GM12891 (cell line): ENCODE data around the gene CEBPE.

Source experiments
- DNase-seq: peaks from one replicate; pipeline ENCODE4 v3.0.0; 2011; ENCODE audit warnings: low spot score; ENCODE audit not compliant: insufficient read length
- FAIRE-seq: peaks from 2 replicates; lab custom pipeline; 2011; peaks lifted over from hg19 to GRCh38; lab: Jason Lieb, UNC
- PAX5 ChIP-seq: IDR thresholded peaks from 2 replicates; pipeline ENCODE4 v1.6.1; 2011; ENCODE audit warnings: low read length, moderate library complexity, mild to moderate bottlenecking; ENCODE audit not compliant: insufficient read depth, severe bottlenecking
- POLR2A ChIP-seq: IDR thresholded peaks from 2 replicates; pipeline ENCODE4 v1.6.1; 2011; ENCODE audit warnings: low read depth, low read length, control low read depth
- POLR2AphosphoS5 ChIP-seq: IDR thresholded peaks from 2 replicates; pipeline ENCODE4 v1.6.1; 2011; ENCODE audit warnings: low read depth, low read length, control low read depth
- POU2F2 ChIP-seq: IDR thresholded peaks from 2 replicates; pipeline ENCODE4 v1.6.1; 2011; ENCODE audit warnings: low read depth, mild to moderate bottlenecking, control low read depth, low read length, moderate library complexity
- SPI1 ChIP-seq: IDR thresholded peaks from 2 replicates; pipeline ENCODE4 v1.6.1; 2011; ENCODE audit warnings: low read depth, low read length, control low read depth
- TAF1 ChIP-seq: IDR thresholded peaks from 2 replicates; pipeline ENCODE4 v1.6.1; 2011; ENCODE audit warnings: low read depth, low read length, control low read depth

The CEBPE gene

GRCh38 chr14:23080474-23080873 is 38.6 kb downstream of the CEBPE start:
- DNase-seq, result no peak
- FAIRE-seq, result no peak
- no peak for TF ChIP-seq SPI1
- no peak for TF ChIP-seq TAF1
- no peak for TF ChIP-seq POU2F2
- TF ChIP-seq PAX5, result no peak
- TF ChIP-seq POLR2AphosphoS5, result no peak
- TF ChIP-seq POLR2A, result no peak

GRCh38 chr14:23079716-23080115 is 39.3 kb downstream of the CEBPE start:
- no peak for TF ChIP-seq POLR2A
- no peak for TF ChIP-seq SPI1
- no peak for TF ChIP-seq PAX5
- no peak for FAIRE-seq
- no peak for DNase-seq

GRCh38 chr14:23078692-23079116 is 40.4 kb downstream of the CEBPE start:
- FAIRE-seq (no peak), DNase-seq (no peak)
- TF ChIP-seq PAX5, result no peak
- TF ChIP-seq POLR2AphosphoS5, result no peak
- no peak for TF ChIP-seq TAF1
- TF ChIP-seq SPI1, result no peak
- no peak for TF ChIP-seq POU2F2
- TF ChIP-seq POLR2A, result no peak

- FAIRE-seq, result no peak
Measured at GRCh38 chr14:23077962-23078361, 41.1 kb downstream of the CEBPE start.

GRCh38 chr14:23076785-23077408 is 42.2 kb downstream of the CEBPE start:
- FAIRE-seq (peak; percentile 56), DNase-seq (no peak)
- TF ChIP-seq POLR2A, result no peak
- TF ChIP-seq POU2F2, result no peak
- no peak for TF ChIP-seq SPI1
- TF ChIP-seq TAF1, result no peak
- TF ChIP-seq PAX5, result no peak
- no peak for TF ChIP-seq POLR2AphosphoS5

More at GRCh38 chr14:23077962-23078361, 41.1 kb downstream of the CEBPE start:
- no peak for DNase-seq
- TF ChIP-seq POU2F2, result no peak
- TF ChIP-seq POLR2AphosphoS5, result no peak
- no peak for TF ChIP-seq PAX5
- TF ChIP-seq SPI1, result no peak
- no peak for TF ChIP-seq POLR2A
- no peak for TF ChIP-seq TAF1

GRCh38 chr14:23074906-23075305 is 44.1 kb downstream of the CEBPE start:
- DNase-seq (no peak), FAIRE-seq (no peak)
- TF ChIP-seq POU2F2, result no peak

- FAIRE-seq (no peak), DNase-seq (no peak)
Measured at GRCh38 chr14:23071921-23072539, 47.0 kb downstream of the CEBPE start.

GRCh38 chr14:23071244-23071920 is 47.7 kb downstream of the CEBPE start:
- peak; percentile 94 for FAIRE-seq
- TF ChIP-seq TAF1, result peak; percentile 96
- 0 out of 2 replicates have a peak, but pooled peaks have one; percentile 62 for TF ChIP-seq POU2F2
- TF ChIP-seq POLR2A, result peak; percentile 86
- TF ChIP-seq POLR2AphosphoS5, result peak; percentile 94
- no peak for TF ChIP-seq SPI1
- TF ChIP-seq PAX5, result no peak
- DNase-seq, result peak; percentile 73

More at GRCh38 chr14:23071921-23072539, 47.0 kb downstream of the CEBPE start:
- TF ChIP-seq TAF1, result no peak
- TF ChIP-seq POU2F2, result no peak
- no peak for TF ChIP-seq POLR2AphosphoS5
- TF ChIP-seq POLR2A, result no peak
- TF ChIP-seq SPI1, result no peak
- no peak for TF ChIP-seq PAX5

- TF ChIP-seq POLR2A, result no peak
- TF ChIP-seq POLR2AphosphoS5, result no peak
- TF ChIP-seq TAF1, result no peak
- no peak for TF ChIP-seq SPI1
- no peak for TF ChIP-seq PAX5
- no peak for TF ChIP-seq POU2F2
- no peak for FAIRE-seq
Measured at GRCh38 chr14:23070262-23071129, 48.6 kb downstream of the CEBPE start.

More at GRCh38 chr14:23070262-23071129, 48.6 kb downstream of the CEBPE start:
- DNase-seq, result no peak
